ENCODE measurements around the gene DUSP16.

- TF ChIP-seq CTCF (IDR thresholded peaks at IDR 0.05; ENCODE audit: insufficient read depth, low read length): no peak
- TF ChIP-seq POLR2AphosphoS5 (IDR thresholded peaks at IDR 0.05; ENCODE audit: low read depth): no peak
- TF ChIP-seq REST (IDR thresholded peaks at IDR 0.05; ENCODE audit: insufficient replicate concordance, low read depth): no peak
These were observed 38.5 kb downstream of the DUSP16 start for GRCh38 chr12:12524128-12524527.
